ENCODE results near the gene DAB2.

The DAB2 gene

DNA sequence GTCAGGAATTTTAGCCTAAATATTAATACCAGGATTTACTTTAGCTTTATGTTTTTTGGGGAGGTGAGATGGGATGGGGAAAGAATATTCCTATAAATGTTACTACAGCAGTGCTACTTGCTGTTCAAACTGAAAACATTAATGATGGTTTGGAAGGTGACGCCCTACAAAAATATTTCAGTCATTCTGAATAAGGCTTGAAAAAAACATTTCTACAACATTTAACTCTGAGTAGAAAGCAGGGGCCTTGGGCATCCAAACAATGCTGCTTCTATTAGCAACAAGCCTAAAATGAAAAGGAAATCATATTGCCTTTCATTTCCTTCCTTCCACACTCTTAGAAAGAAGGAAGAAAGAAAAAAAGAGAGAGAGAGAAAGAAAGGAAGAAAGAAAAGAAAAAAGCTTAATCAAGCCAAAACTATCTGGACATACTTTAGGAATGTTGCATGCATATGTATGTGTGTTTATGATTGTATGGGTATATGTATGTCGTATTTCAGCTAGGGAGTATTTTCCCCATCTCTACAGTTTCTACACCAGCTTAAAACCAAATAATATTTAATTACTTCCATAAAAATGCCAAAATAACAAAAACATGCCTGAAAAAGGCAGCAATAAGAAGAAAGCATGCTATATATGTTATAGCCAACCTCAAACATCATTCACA is 16.3 kb upstream of the DAB2 start:
- TF ChIP-seq, protein P1, sequence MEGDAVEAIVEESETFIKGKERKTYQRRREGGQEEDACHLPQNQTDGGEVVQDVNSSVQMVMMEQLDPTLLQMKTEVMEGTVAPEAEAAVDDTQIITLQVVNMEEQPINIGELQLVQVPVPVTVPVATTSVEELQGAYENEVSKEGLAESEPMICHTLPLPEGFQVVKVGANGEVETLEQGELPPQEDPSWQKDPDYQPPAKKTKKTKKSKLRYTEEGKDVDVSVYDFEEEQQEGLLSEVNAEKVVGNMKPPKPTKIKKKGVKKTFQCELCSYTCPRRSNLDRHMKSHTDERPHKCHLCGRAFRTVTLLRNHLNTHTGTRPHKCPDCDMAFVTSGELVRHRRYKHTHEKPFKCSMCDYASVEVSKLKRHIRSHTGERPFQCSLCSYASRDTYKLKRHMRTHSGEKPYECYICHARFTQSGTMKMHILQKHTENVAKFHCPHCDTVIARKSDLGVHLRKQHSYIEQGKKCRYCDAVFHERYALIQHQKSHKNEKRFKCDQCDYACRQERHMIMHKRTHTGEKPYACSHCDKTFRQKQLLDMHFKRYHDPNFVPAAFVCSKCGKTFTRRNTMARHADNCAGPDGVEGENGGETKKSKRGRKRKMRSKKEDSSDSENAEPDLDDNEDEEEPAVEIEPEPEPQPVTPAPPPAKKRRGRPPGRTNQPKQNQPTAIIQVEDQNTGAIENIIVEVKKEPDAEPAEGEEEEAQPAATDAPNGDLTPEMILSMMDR (IDR thresholded peaks at IDR 0.05): no peak
- no peak for DNase-seq (ENCODE audit: low spot score)
- Histone ChIP-seq H3K27ac (no peak overlapping the region), H3K4me3 (no peak overlapping the region)

DNA sequence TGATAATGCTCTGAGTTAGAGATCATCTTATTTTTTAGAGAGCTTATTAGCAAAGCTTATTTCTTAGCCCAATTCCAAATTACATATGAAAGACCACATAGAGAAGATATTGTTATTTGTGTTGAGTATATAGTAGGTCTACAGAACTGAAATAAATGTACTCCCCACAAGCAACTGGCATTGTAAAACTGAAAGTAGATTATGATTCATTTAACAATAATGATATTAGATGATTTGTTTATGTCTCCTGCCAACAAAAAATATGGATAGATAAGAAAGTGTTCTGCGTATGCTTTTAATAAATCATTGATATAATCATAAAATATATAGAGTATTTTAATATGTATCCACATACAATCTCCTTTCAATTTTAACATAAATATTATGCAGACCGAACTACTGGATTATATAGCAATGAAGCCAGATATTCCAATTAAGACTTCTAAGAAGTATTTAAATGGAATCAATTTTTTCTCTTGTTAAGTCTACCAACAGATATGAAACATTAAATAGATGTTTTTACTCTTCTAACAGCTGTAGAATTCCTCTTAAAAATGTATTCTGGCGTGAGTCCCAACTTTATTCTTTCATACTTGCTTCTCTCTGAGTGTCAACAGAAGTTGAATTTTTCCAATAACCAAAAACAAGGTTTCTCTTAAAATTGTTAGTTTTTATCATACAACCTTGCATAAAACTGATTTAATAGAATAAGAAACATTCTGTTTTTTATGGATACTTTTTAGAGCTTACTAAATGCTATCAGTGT is 15.6 kb upstream of the DAB2 start:
- TF ChIP-seq, protein P1 (IDR thresholded peaks at IDR 0.05): no peak

DNA sequence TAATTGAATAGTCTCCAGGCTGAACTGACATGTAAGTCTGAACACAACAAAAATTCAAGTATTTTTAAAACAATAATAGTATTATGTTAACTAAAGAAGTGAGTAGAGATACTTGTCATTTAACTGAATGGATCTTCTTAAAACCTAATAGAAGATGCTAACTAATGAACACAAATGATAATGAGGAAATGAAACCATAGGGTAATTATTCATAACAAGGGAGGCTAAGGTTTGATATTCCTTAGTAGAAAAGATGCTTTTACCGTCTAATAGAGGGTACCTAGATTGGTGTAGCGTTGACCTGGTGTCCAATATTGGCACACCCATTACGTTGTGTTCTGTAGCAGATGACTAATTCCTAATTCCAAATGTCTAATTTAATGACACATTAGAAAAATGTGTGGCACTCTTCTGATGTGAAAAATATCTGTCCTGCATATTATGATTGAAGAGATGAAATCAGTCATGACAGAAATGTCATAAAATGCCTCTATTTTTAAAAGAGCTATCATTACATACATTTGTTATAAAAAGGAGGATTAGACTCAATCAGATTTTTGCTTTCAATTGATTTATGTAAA is 14.9 kb upstream of the DAB2 start:
- Histone ChIP-seq H3K27ac (no peak overlapping the region), H3K4me3 (no peak overlapping the region)
- DNase-seq (ENCODE audit: low spot score): no peak
- TF ChIP-seq, protein P1 (IDR thresholded peaks at IDR 0.05): no peak

More for the DNA sequence above, 15.6 kb upstream of the DAB2 start:
- no peak overlapping the region for H3K4me3 ChIP-seq
- no peak overlapping the region for H3K27ac ChIP-seq
- no peak for DNase-seq (ENCODE audit: low spot score)

GRCh38 chr5:39437467-39437866 is 12.7 kb upstream of the DAB2 start:
- H3K4me3 ChIP-seq: no peak overlapping the region
- TF ChIP-seq, protein P1 (IDR thresholded peaks at IDR 0.05): no peak
- no peak for DNase-seq (ENCODE audit: low spot score)
- no peak overlapping the region for H3K27ac ChIP-seq

DNA sequence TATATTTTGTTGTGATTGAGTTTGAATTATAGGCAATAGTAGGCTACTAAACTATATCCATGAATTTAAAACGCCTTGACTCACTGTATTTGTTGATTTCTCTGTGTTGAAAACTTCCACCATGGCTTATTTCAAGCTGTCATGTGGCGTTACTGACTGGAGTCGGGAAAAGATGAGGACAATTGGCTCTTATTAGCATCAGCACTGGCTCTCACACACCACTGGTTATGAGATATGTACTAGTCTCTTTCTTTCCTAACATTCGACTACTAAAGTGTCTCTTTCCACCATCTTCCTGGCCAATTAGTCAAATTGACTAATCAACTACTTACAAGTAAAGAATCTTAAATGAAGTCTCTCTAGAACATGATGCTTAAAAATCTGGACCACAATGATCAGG is 9.1 kb upstream of the DAB2 start:
- TF ChIP-seq, protein P1 (IDR thresholded peaks at IDR 0.05): no peak
- H3K27ac ChIP-seq: no peak overlapping the region
- no peak for DNase-seq (ENCODE audit: low spot score)
- H3K4me3 ChIP-seq: no peak overlapping the region

- Histone ChIP-seq H3K27ac (no peak overlapping the region), H3K4me3 (no peak overlapping the region)
- no peak for DNase-seq (ENCODE audit: low spot score)
- TF ChIP-seq, protein P1 (IDR thresholded peaks at IDR 0.05): no peak
Observed at GRCh38 chr5:39432696-39433530, 8.1 kb upstream of the DAB2 start.
